Measurements from ENCODE around the gene TTI1.

Gene TTI1

GRCh38 chr20:37958856-37959520, 74.3 kb downstream of the TTI1 start:
- no peak for FAIRE-seq

- no peak for FAIRE-seq
Observed at GRCh38 chr20:37956107-37956585, 77.1 kb downstream of the TTI1 start.

- no peak for FAIRE-seq
Observed at GRCh38 chr20:37955511-37955910, 77.7 kb downstream of the TTI1 start.

- no peak for FAIRE-seq
Observed at GRCh38 chr20:37954626-37955025, 78.6 kb downstream of the TTI1 start.

GRCh38 chr20:37954190-37954589, 79.1 kb downstream of the TTI1 start:
- no peak for FAIRE-seq

- no peak for FAIRE-seq
Observed at GRCh38 chr20:37948956-37949355, 84.3 kb downstream of the TTI1 start.

GRCh38 chr20:37947943-37948342, 85.3 kb downstream of the TTI1 start:
- FAIRE-seq, result no peak

- FAIRE-seq, result no peak
Observed at GRCh38 chr20:37946946-37947345, 86.3 kb downstream of the TTI1 start.

GRCh38 chr20:37945091-37945547, 88.1 kb downstream of the TTI1 start:
- no peak for FAIRE-seq

GRCh38 chr20:37944456-37944981, 88.7 kb downstream of the TTI1 start:
- no peak for FAIRE-seq

- no peak for FAIRE-seq
Observed at GRCh38 chr20:37943501-37944455, 89.5 kb downstream of the TTI1 start.

GRCh38 chr20:37943033-37943432, 90.2 kb downstream of the TTI1 start:
- FAIRE-seq, result no peak

- FAIRE-seq, result no peak
Observed at GRCh38 chr20:37941992-37942391, 91.3 kb downstream of the TTI1 start.

- no peak for FAIRE-seq
Observed at GRCh38 chr20:37941332-37941731, 91.9 kb downstream of the TTI1 start.

- no peak for FAIRE-seq
Observed at GRCh38 chr20:37940858-37941257, 92.4 kb downstream of the TTI1 start.

- FAIRE-seq, result no peak
Observed at GRCh38 chr20:37939701-37940560, 93.3 kb downstream of the TTI1 start.

GRCh38 chr20:37938954-37939353, 94.3 kb downstream of the TTI1 start:
- FAIRE-seq, result no peak

GRCh38 chr20:37938181-37938750, 95.0 kb downstream of the TTI1 start:
- no peak for FAIRE-seq

GRCh38 chr20:37937686-37938085, 95.6 kb downstream of the TTI1 start:
- FAIRE-seq, result no peak

GRCh38 chr20:37936451-37936850, 96.8 kb downstream of the TTI1 start:
- FAIRE-seq, result no peak

GRCh38 chr20:37936041-37936440, 97.2 kb downstream of the TTI1 start:
- FAIRE-seq, result no peak

GRCh38 chr20:37935435-37935834, 97.8 kb downstream of the TTI1 start:
- no peak for FAIRE-seq

Data from A204.1 (cell line).